ENCODE results near the gene MAP2K3. TPM values are rescaled to one million over a fixed set of nuclear protein-coding genes. Genes with fewer than 3 reads are reported as not detected.

The MAP2K3 gene
- total RNA-seq, 1 experiment from 2014 or later: 98.1 TPM

DNA sequence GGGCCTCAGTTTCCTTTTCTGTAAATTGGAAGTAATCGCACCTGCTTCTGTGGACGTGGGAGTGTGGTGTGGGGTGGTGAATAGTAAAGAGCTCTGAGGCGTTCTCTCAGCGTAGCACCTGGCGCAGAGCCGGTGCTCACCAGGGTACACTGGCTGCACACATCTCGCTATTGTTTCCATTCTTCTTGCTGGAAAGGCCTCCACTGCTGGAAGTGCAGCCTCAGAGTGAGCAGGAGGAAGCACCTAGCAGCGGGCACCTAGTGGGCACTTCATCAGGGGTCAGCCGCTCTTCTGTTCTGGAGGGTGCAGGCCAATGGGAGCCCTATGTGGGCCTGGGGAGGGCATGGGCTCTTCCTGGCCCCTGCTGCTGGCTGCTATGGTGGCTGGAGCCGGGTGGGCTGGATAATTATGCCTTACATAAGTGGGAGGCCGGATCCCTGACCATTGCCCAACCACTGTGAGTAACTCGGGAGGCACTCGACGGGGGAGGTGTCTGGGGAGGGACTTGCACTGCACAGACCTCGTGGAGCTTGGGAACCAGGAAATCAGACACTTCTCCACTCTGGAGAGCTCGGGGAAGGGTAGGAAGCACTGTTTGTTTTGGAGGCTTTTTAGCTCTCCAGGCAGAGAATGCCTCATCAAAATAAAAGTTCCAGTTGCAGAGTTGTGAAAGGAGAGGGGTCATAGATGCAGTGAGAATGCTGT, 1.7 kb downstream of the MAP2K3 start:
- ChIA-PET CTCF (interaction anchor here (1.0 to 1.6 kb wide), 2 partner anchors 10 to 171 kb away, joined by 3 to 7 read pairs; no protein-coding TSS in a partner anchor), POLR2A (ENCODE audit: unreplicated experiment) (interaction anchor here (0.5 to 1.4 kb wide), 5 partner anchors 9 to 1309 kb away, joined by 3 to 8 read pairs (median 4); partner anchors contain the start of genes AKAP10, DHRS7B and USP22)
- Histone ChIP-seq H3K79me2 (ENCODE audit: low read depth) (peaks cover 56% of the 10 kb centered on the region), H3K9me2 (ENCODE audit: insufficient read depth) (no peaks in the 10 kb centered on the region), H3K4me3 (peak overlapping the region; percentile 76), H3K36me3 (ENCODE audit: low read depth) (no peaks in the 10 kb centered on the region), H3K27me3 (ENCODE audit: insufficient read depth, low read depth) (no peaks in the 10 kb centered on the region), H2AFZ (no peak overlapping the region), H3K4me2 (peak overlapping the region; percentile 97), H3K9me3 (ENCODE audit: insufficient read depth, low read depth) (no peaks in the 10 kb centered on the region), H3F3A (ENCODE audit: insufficient read depth, low read depth) (peaks cover 44% of the 10 kb centered on the region), H3K4me1 (replicated peaks; ENCODE audit: insufficient read depth) (peaks cover 46% of the 10 kb centered on the region), H3K27ac (peak overlapping the region; percentile 96), H4K20me1 (ENCODE audit: insufficient read depth) (peaks cover 15% of the 10 kb centered on the region)
- TSS peak; percentile 85 for BruUV-seq (replicated peaks)
- DNase-seq: peak; percentile 93 to 97
- TF ChIP-seq, protein P1, sequence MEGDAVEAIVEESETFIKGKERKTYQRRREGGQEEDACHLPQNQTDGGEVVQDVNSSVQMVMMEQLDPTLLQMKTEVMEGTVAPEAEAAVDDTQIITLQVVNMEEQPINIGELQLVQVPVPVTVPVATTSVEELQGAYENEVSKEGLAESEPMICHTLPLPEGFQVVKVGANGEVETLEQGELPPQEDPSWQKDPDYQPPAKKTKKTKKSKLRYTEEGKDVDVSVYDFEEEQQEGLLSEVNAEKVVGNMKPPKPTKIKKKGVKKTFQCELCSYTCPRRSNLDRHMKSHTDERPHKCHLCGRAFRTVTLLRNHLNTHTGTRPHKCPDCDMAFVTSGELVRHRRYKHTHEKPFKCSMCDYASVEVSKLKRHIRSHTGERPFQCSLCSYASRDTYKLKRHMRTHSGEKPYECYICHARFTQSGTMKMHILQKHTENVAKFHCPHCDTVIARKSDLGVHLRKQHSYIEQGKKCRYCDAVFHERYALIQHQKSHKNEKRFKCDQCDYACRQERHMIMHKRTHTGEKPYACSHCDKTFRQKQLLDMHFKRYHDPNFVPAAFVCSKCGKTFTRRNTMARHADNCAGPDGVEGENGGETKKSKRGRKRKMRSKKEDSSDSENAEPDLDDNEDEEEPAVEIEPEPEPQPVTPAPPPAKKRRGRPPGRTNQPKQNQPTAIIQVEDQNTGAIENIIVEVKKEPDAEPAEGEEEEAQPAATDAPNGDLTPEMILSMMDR (conservative IDR thresholded peaks at IDR 0.05): no peak
- TF ChIP-seq EZH2 (IDR thresholded peaks at IDR 0.05; ENCODE audit: low read depth): no peak
- intact Hi-C loops (cut with micrococcal nuclease; ENCODE audit: unreplicated experiment): loop anchor here (2.0 to 5.0 kb wide), 4 partner anchors 34 to 243 kb away; partner anchors contain the start of genes DHRS7B, NATD1 and USP22

DNA sequence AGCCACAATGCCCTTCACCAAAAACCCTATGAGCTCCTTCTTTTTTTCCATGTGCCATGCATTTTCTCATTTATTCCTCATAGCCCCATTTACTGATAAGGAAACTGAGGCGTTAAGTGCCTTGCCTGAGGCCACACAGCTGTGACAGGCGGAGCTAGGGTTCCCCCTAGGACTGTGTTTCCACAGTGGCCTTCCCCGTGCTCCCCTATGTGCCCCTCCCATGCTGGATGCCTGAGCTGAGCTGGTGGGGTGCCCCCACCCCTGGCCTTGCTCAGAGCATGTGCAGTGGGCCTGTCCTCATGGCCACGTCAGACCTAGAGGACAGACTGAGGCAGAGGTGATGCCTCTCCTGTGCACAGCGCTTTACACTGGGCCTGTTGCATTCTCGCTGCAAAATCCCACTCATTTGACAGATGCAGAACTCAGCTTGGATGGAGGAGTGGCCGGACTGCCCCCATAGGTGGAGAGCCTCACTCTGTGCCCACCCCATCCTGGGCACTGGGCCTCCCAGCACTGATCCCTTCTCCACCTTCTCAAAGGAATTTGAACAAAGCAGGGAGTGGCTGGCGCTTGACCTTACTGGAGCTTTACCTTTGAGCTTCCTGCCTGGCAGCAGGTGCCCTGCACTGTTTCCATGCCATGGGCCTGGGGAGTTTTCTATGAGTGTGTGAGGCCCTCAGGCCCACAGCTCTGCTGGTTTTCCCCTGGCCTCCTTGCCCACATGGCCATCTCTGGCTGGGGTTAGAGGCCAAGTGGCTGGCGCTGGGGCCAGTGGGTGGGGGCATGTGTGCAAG, 2.6 kb downstream of the MAP2K3 start:
- H3F3A ChIP-seq (ENCODE audit: insufficient read depth, low read depth): peaks cover 41% of the 10 kb centered on the region
- peak overlapping the region; percentile 96 for H3K27ac ChIP-seq
- no peaks in the 10 kb centered on the region for H3K9me3 ChIP-seq (ENCODE audit: insufficient read depth, low read depth)
- ChIA-PET POLR2A (ENCODE audit: unreplicated experiment) (interaction anchor here (0.5 to 1.4 kb wide), 7 partner anchors 8 to 1310 kb away, joined by 3 to 8 read pairs (median 3); partner anchors contain the start of genes AKAP10 and USP22), CTCF (interaction anchor here (1.0 kb wide), 1 partner anchor 170 kb away, joined by 7 read pairs; no protein-coding TSS in a partner anchor)
- peaks cover 65% of the 10 kb centered on the region for H3K79me2 ChIP-seq (ENCODE audit: low read depth)
- H3K27me3 ChIP-seq (ENCODE audit: insufficient read depth, low read depth): no peaks in the 10 kb centered on the region
- BruUV-seq (replicated peaks): TSS peak; percentile 39
- DNase-seq: peak; percentile 76 to 81
- H2AFZ ChIP-seq: no peak overlapping the region
- no peak for TF ChIP-seq EZH2 (IDR thresholded peaks at IDR 0.05; ENCODE audit: low read depth)
- TF ChIP-seq, protein P1 (conservative IDR thresholded peaks at IDR 0.05): no peak
- peaks cover 19% of the 10 kb centered on the region for H4K20me1 ChIP-seq (ENCODE audit: insufficient read depth)
- H3K9me2 ChIP-seq (ENCODE audit: insufficient read depth): no peaks in the 10 kb centered on the region
- H3K36me3 ChIP-seq (ENCODE audit: low read depth): no peaks in the 10 kb centered on the region
- peak overlapping the region; percentile 97 for H3K4me2 ChIP-seq
- intact Hi-C loops (cut with micrococcal nuclease; ENCODE audit: unreplicated experiment): loop anchor here (2.0 to 5.0 kb wide), 4 partner anchors 35 to 244 kb away; partner anchors contain the start of genes DHRS7B, NATD1 and USP22
- H3K4me3 ChIP-seq: peak overlapping the region; percentile 76
- H3K4me1 ChIP-seq (replicated peaks; ENCODE audit: insufficient read depth): peaks cover 37% of the 10 kb centered on the region

All from PC-9 (cell line).